OCI-LY3 (cell line): ENCODE results near the gene TRMT11.

Experiments used
- H2AFZ ChIP-seq: fragments of 200-600, 300-600 bp; shearing (Covaris generic); 2 replicates; pipeline ENCODE4 v1.6.0; 2014; ENCODE audit warnings: antibody characterized with exemption, low read depth, low read length
- H3K27ac ChIP-seq: fragments of 200-600, 300-600 bp; sonication (generic); 2 replicates; pipeline ENCODE4 v1.5.1; 2014; ENCODE audit warnings: mild to moderate bottlenecking, low read length, moderate library complexity, mixed read lengths
- H3K27me3 ChIP-seq: fragments of 200-600, 300-600 bp; sonication (generic); 2 replicates; pipeline ENCODE4 v1.6.1; 2014; ENCODE audit warnings: low read depth, low read length, mixed read lengths
- H3K36me3 ChIP-seq: fragments of 200-600, 300-600 bp; sonication (generic); replicated peaks from 2 replicates; pipeline ENCODE3; 2014; ENCODE audit warnings: low read depth, low read length, mixed read lengths
- H3K4me1 ChIP-seq: fragments of 300-600, 200-600 bp; sonication (generic); 2 replicates; pipeline ENCODE4 v1.6.1; 2014; ENCODE audit warnings: low read length, mixed read lengths
- H3K4me2 ChIP-seq: fragments of 200-600, 300-600 bp; sonication (generic); 2 replicates; pipeline ENCODE4 v1.6.1; 2014; ENCODE audit warnings: low read length, mixed read lengths
- H3K4me3 ChIP-seq: fragments of 300-600, 200-600 bp; sonication (generic); 2 replicates; pipeline ENCODE4 v1.5.1; 2014; ENCODE audit warnings: antibody characterized with exemption, mild to moderate bottlenecking, low read length, moderate library complexity
- H3K79me2 ChIP-seq: fragments of 300-600, 200-600 bp; shearing (Covaris generic); 2 replicates; pipeline ENCODE4 v1.6.1; 2014; ENCODE audit warnings: mild to moderate bottlenecking, low read length, mixed read lengths
- H3K9ac ChIP-seq: fragments of 300-600, 200-600 bp; shearing (Covaris generic); 2 replicates; pipeline ENCODE4 v1.6.0; 2014; ENCODE audit warnings: mild to moderate bottlenecking, low read length, moderate library complexity
- H3K9me3 ChIP-seq: fragments of 200-600, 300-600 bp; shearing (Covaris generic); 2 replicates; pipeline ENCODE4 v1.6.1; 2014; ENCODE audit warnings: low read length, mixed read lengths; ENCODE audit not compliant: insufficient read depth
- H4K20me1 ChIP-seq: fragments of 200-600, 300-600 bp; sonication (generic); 2 replicates; pipeline ENCODE4 v1.6.1; 2016; ENCODE audit warnings: low read length, mixed read lengths; ENCODE audit not compliant: insufficient read depth
- CTCF ChIP-seq: fragments of 200-600, 300-600 bp; sonication (generic); IDR thresholded peaks from 2 replicates; pipeline ENCODE4 v1.5.1; 2014; ENCODE audit warnings: antibody characterized with exemption, low read length, low read depth
- EZH2phosphoT487 ChIP-seq: fragments of 200-600 bp; shearing (Covaris generic); IDR thresholded peaks from 2 replicates; pipeline ENCODE4 v1.6.1; 2018; ENCODE audit warnings: antibody characterized with exemption, mixed run types, low read depth

Gene TRMT11

GRCh38 chr6:126072172-126072571 is 85.8 kb downstream of the TRMT11 start:
- Histone ChIP-seq H3K36me3 (no peaks in the 10 kb centered on the region), H3K9ac (no peak overlapping the region), H3K4me3 (no peak overlapping the region), H3K9me3 (no peaks in the 10 kb centered on the region), H3K27me3 (no peaks in the 10 kb centered on the region), H3K79me2 (no peaks in the 10 kb centered on the region), H4K20me1 (no peaks in the 10 kb centered on the region), H3K4me1 (no peaks in the 10 kb centered on the region), H3K27ac (no peak overlapping the region), H3K4me2 (no peak overlapping the region), H2AFZ (no peak overlapping the region)
- TF ChIP-seq EZH2phosphoT487 (no peak), CTCF (no peak)

GRCh38 chr6:126072834-126073233 is 86.5 kb downstream of the TRMT11 start:
- H3K27ac ChIP-seq = no peak overlapping the region
- no peaks in the 10 kb centered on the region for H3K79me2 ChIP-seq
- no peak overlapping the region for H2AFZ ChIP-seq
- no peak overlapping the region for H3K4me3 ChIP-seq
- H3K9me3 ChIP-seq = no peaks in the 10 kb centered on the region
- H4K20me1 ChIP-seq = no peaks in the 10 kb centered on the region
- no peak for TF ChIP-seq CTCF
- no peak for TF ChIP-seq EZH2phosphoT487
- H3K9ac ChIP-seq = no peak overlapping the region
- no peaks in the 10 kb centered on the region for H3K36me3 ChIP-seq
- H3K4me2 ChIP-seq = no peak overlapping the region
- no peaks in the 10 kb centered on the region for H3K27me3 ChIP-seq
- no peaks in the 10 kb centered on the region for H3K4me1 ChIP-seq

- Histone ChIP-seq H3K4me2 (no peak overlapping the region), H3K36me3 (no peaks in the 10 kb centered on the region), H3K4me3 (no peak overlapping the region), H3K79me2 (no peaks in the 10 kb centered on the region), H3K27ac (no peak overlapping the region), H3K9me3 (no peaks in the 10 kb centered on the region), H4K20me1 (no peaks in the 10 kb centered on the region), H3K27me3 (no peaks in the 10 kb centered on the region), H2AFZ (no peak overlapping the region), H3K4me1 (no peaks in the 10 kb centered on the region), H3K9ac (no peak overlapping the region)
- TF ChIP-seq EZH2phosphoT487 = no peak
- TF ChIP-seq CTCF = no peak
Observed at GRCh38 chr6:126075335-126076071, 89.2 kb downstream of the TRMT11 start.

GRCh38 chr6:126076992-126077664 is 90.8 kb downstream of the TRMT11 start:
- Histone ChIP-seq H3K4me3 (no peak overlapping the region), H2AFZ (no peak overlapping the region), H3K4me1 (no peaks in the 10 kb centered on the region), H3K27me3 (no peaks in the 10 kb centered on the region), H3K27ac (no peak overlapping the region), H3K9me3 (no peaks in the 10 kb centered on the region), H3K9ac (no peak overlapping the region), H4K20me1 (no peaks in the 10 kb centered on the region), H3K79me2 (no peaks in the 10 kb centered on the region), H3K4me2 (no peak overlapping the region), H3K36me3 (no peaks in the 10 kb centered on the region)
- no peak for TF ChIP-seq EZH2phosphoT487
